ENCODE measurements around the gene SDC1. TPM values are rescaled to one million over a fixed set of nuclear protein-coding genes. Genes with fewer than 3 reads are reported as not detected.
A peak's percentile ranks its signal among the peaks of the same experiment; 100 is the strongest.

SDC1 gene
- total and polyA plus RNA-seq, 9 donors, result 0.62 to 9.1 (median 3.8) TPM

DNA sequence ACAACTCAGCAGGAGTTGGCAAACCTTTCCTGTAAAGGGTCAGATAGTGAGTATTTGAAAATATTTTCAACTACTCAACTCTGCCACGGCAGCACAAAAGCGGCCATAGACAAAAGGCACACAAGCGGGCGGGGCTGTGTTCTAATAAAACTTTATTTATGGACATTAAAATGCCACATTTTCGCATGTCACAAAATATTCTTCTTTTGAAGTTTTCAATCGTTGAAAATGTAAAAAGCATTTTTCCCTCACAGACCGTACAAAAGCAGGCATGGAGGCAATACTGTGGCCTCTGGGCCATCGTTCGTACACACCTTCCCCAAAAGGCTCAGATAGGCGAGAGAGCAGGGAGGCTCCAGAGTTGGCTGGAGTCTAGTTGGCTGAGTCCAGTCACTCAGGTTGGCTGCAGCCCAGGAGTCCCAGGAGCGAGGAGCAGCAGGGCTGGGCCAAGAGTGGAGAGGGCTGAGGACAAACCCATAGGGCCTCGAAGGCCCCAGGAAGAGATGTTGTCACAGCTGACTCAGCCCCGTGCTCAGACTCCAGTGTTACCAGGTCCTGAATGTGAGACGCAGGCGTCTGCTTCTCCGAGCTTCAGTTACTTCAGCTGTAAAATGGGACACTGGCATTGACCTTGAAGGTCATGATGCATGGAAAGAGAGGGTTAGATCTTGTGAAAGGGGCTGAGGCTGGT, 42.5 kb downstream of the SDC1 start:
- Histone ChIP-seq H3K4me1 (ENCODE audit: insufficient read depth) (no peaks in the 10 kb centered on the region), H3K9me3 (no peaks in the 10 kb centered on the region), H3K4me3 (no peak overlapping the region), H3K36me3 (no peaks in the 10 kb centered on the region), H3K27ac (no peak overlapping the region), H3K27me3 (no peaks in the 10 kb centered on the region)
- 82 to 85% (median 84%) methylated on average over 16 of the region's 16 CpGs for WGBS, 3 donors
- peak in 1 of 5 donors; percentile 9 for DNase-seq
- TF ChIP-seq POLR2A (IDR thresholded peaks at IDR 0.05), result no peak
- TF ChIP-seq, protein P1, sequence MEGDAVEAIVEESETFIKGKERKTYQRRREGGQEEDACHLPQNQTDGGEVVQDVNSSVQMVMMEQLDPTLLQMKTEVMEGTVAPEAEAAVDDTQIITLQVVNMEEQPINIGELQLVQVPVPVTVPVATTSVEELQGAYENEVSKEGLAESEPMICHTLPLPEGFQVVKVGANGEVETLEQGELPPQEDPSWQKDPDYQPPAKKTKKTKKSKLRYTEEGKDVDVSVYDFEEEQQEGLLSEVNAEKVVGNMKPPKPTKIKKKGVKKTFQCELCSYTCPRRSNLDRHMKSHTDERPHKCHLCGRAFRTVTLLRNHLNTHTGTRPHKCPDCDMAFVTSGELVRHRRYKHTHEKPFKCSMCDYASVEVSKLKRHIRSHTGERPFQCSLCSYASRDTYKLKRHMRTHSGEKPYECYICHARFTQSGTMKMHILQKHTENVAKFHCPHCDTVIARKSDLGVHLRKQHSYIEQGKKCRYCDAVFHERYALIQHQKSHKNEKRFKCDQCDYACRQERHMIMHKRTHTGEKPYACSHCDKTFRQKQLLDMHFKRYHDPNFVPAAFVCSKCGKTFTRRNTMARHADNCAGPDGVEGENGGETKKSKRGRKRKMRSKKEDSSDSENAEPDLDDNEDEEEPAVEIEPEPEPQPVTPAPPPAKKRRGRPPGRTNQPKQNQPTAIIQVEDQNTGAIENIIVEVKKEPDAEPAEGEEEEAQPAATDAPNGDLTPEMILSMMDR (IDR thresholded peaks at IDR 0.05), result no peak
- no peak for TF ChIP-seq EP300 (IDR thresholded peaks at IDR 0.05)
- intact Hi-C loops (cut with DNase I), result no loop called here

DNA sequence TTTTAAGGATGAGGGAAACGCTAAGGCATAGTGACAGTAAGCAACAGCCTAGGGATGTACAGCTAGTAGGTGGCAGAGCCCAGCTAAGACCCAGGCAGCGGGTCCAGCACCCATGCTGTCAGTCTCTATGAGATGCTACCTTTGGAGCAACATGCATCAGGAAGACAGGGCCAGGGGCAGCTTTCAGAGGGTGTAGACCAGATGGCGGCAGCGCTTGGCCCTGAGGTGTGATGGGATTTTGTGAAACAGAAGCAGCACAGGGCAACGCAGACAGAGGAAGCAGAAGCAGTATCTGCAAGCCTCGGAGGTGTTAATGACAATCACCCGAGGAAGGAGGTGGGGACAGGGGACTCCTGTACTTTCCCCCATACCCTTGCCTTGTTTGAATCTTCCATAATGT, 43.2 kb downstream of the SDC1 start:
- Histone ChIP-seq H3K9me3 (no peaks in the 10 kb centered on the region), H3K4me1 (ENCODE audit: insufficient read depth) (no peaks in the 10 kb centered on the region), H3K27ac (no peak overlapping the region), H3K27me3 (no peaks in the 10 kb centered on the region), H3K4me3 (no peak overlapping the region), H3K36me3 (no peaks in the 10 kb centered on the region)
- peak in 1 of 5 donors; percentile 4 for DNase-seq
- intact Hi-C loops (cut with DNase I), result no loop called here
- TF ChIP-seq EP300 (IDR thresholded peaks at IDR 0.05), result no peak
- TF ChIP-seq, protein P1 (IDR thresholded peaks at IDR 0.05), result no peak
- TF ChIP-seq POLR2A (IDR thresholded peaks at IDR 0.05), result no peak
- 87 to 92% (median 92%) methylated on average over 7 of the region's 7 CpGs for WGBS, 3 donors

DNA sequence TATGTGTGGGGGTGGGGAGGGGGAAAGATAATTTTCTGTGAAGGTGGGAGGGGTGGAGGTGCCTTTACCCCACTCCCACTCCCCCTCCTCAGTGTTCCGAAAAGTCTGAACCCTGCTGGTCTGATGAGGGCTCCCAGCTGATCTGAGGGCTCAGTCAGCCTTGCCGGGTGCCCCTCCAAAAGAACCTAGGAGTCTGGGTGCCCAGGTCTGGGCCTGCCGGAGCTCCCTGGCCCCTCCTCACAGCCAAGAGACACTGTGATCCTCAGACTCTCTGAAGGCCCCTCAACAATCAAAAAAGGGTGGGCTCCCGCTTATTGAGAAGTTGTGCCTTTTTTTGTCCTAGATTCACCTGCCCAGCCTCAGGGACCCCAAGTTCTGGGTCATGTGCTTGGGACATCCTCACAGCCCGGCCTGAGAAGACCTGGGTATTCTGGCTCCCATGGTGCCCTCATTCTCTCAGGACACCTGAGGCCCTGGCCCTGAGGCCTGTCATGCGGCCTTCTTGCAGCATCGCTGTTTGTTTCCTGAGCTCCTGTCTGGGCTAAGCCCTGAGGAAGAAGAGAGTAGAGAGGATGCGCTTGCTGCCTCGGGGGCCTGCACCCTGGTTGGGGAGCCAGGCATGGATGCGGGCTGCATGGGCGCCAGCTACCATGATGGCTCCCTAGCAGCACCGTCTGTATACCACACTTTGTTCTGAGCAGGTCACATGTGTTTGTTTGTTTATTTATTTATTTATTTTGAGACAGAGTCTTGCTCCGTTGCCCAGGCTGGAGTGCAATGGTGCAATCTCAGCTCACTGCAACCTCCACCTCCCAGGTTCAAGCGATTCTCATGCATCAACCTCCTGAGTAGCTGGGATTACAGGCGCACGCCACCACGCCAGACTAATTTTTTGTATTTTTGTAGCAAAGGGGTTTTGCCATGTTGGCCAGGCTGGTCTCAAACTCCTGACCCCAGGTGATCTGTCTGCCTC, 44.0 kb downstream of the SDC1 start:
- no peak overlapping the region for H3K27ac ChIP-seq
- intact Hi-C loops (cut with DNase I), result no loop called here

DNA sequence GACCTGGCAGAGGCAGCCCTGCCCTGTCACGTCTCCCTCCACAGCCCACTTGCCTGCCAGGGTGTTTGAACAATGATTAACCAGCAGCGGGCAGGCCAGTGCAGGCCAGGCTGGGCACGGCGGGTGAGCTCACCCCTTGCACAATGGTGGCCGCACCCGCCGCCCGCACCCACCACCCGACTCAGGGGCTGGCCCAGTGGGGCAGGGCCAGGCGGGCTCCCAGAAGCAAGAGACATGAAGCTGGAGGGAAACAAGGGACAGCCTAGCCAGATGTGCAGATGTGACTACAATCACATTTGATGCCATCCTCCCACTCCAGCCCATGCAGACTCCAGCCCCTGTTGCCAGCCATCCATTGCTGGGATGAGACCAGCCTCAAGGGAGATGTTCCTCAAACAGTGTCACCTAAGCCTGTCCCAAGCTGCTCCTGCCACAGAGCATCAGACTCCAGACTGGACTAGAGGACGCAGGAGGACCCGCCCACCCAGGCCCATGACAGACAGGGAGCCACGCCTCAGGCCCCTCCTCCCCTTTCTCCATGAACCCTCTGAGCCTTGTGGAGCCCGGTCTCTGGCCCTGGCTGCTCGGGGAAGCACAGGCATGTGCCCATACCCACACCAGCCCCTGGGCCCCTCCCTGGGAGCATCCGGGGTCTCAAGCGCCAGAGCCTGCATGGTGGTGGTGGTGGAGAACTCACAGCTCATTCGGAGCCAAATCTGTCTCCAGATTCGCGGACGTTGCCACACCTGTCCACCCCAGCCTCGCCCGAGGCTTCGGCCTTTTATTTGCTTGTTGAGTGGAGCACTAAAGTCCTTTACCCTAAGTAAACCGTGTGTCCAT, 45.0 kb downstream of the SDC1 start:
- H3K9me3 ChIP-seq, result no peaks in the 10 kb centered on the region
- H3K4me1 ChIP-seq (ENCODE audit: insufficient read depth), result no peaks in the 10 kb centered on the region
- H3K27me3 ChIP-seq, result no peaks in the 10 kb centered on the region
- no peaks in the 10 kb centered on the region for H3K36me3 ChIP-seq
- TF ChIP-seq POLR2A (IDR thresholded peaks at IDR 0.05), result no peak
- TF ChIP-seq, protein P1 (IDR thresholded peaks at IDR 0.05), result no peak
- intact Hi-C loops (cut with DNase I), result no loop called here
- DNase-seq, result peak in 2 of 5 donors; percentile 12 to 24
- no peak overlapping the region for H3K4me3 ChIP-seq
- WGBS, 3 donors, result 87 to 92% (median 89%) methylated on average over 25 of the region's 25 CpGs
- no peak overlapping the region for H3K27ac ChIP-seq

More for the DNA sequence above, 44.0 kb downstream of the SDC1 start:
- WGBS, 3 donors, result 96% methylated on average over 17 of the region's 17 CpGs
- H3K27me3 ChIP-seq, result no peaks in the 10 kb centered on the region
- H3K36me3 ChIP-seq, result no peaks in the 10 kb centered on the region
- H3K9me3 ChIP-seq, result no peaks in the 10 kb centered on the region
- no peak overlapping the region for H3K4me3 ChIP-seq
- DNase-seq, result peak in 2 of 5 donors; percentile 4 to 16
- no peaks in the 10 kb centered on the region for H3K4me1 ChIP-seq (ENCODE audit: insufficient read depth)
- TF ChIP-seq EP300 (IDR thresholded peaks at IDR 0.05) (no peak), POLR2A (IDR thresholded peaks at IDR 0.05) (no peak)

Data from ovary (tissue), 9 donors.